ENCODE data around the gene LHFPL2. TPM values are rescaled to one million over a fixed set of nuclear protein-coding genes. Genes with fewer than 3 reads are reported as not detected.
A peak's percentile ranks its signal among the peaks of the same experiment; 100 is the strongest.

LHFPL2 gene
- total and polyA plus RNA-seq, 2 experiments from 2014 or later = 96.6 to 126 TPM

- TF ChIP-seq CTCF (IDR thresholded peaks at IDR 0.05; ENCODE audit: low read depth, low read length) = no peak
- Histone ChIP-seq H3K27ac (peak overlapping the region; percentile 82), H3K36me3 (no peaks in the 10 kb centered on the region), H3K4me1 (ENCODE audit: low read depth) (peaks cover 32% of the 10 kb centered on the region), H3K4me3 (no peak overlapping the region), H3K27me3 (no peaks in the 10 kb centered on the region), H3K9me3 (ENCODE audit: low read depth) (no peaks in the 10 kb centered on the region)
- DNase-seq (ENCODE audit: low read depth in 1 of 2, low spot score in 1 of 2) = no peak
Measured at GRCh38 chr5:78555870-78556269, 92.7 kb downstream of the LHFPL2 start.

- Histone ChIP-seq H3K4me3 (no peak overlapping the region), H3K4me1 (ENCODE audit: low read depth) (peaks cover 32% of the 10 kb centered on the region), H3K36me3 (peaks cover under 1% of the 10 kb centered on the region), H3K27ac (peak overlapping the region; percentile 82), H3K27me3 (no peaks in the 10 kb centered on the region), H3K9me3 (ENCODE audit: low read depth) (no peaks in the 10 kb centered on the region)
- no peak for TF ChIP-seq CTCF (IDR thresholded peaks at IDR 0.05; ENCODE audit: low read depth, low read length)
- DNase-seq (ENCODE audit: low read depth in 1 of 2, low spot score in 1 of 2) = no peak
Measured at GRCh38 chr5:78554670-78555069, 93.9 kb downstream of the LHFPL2 start.

GRCh38 chr5:78553580-78554353 lies 94.8 kb downstream of the LHFPL2 start:
- no peak overlapping the region for H3K4me3 ChIP-seq
- peak overlapping the region; percentile 82 for H3K27ac ChIP-seq
- H3K36me3 ChIP-seq = peaks cover 6% of the 10 kb centered on the region
- no peaks in the 10 kb centered on the region for H3K9me3 ChIP-seq (ENCODE audit: low read depth)
- DNase-seq (ENCODE audit: low read depth in 1 of 2, low spot score in 1 of 2) = no peak
- H3K4me1 ChIP-seq (ENCODE audit: low read depth) = peaks cover 35% of the 10 kb centered on the region
- TF ChIP-seq CTCF (IDR thresholded peaks at IDR 0.05; ENCODE audit: low read depth, low read length) = no peak
- no peaks in the 10 kb centered on the region for H3K27me3 ChIP-seq

- no peak for DNase-seq (ENCODE audit: low read depth in 1 of 2, low spot score in 1 of 2)
- TF ChIP-seq CTCF (IDR thresholded peaks at IDR 0.05; ENCODE audit: low read depth, low read length) = no peak
- no peak overlapping the region for H3K4me3 ChIP-seq
- peaks cover 40% of the 10 kb centered on the region for H3K4me1 ChIP-seq (ENCODE audit: low read depth)
- H3K27ac ChIP-seq = peak overlapping the region; percentile 82
- no peaks in the 10 kb centered on the region for H3K9me3 ChIP-seq (ENCODE audit: low read depth)
- H3K36me3 ChIP-seq = peaks cover 8% of the 10 kb centered on the region
- H3K27me3 ChIP-seq = no peaks in the 10 kb centered on the region
Measured at GRCh38 chr5:78552729-78553342, 95.7 kb downstream of the LHFPL2 start.

GRCh38 chr5:78550891-78551290 lies 97.7 kb downstream of the LHFPL2 start:
- TF ChIP-seq CTCF (IDR thresholded peaks at IDR 0.05; ENCODE audit: low read depth, low read length) = no peak
- Histone ChIP-seq H3K27ac (peak overlapping the region; percentile 58), H3K36me3 (peaks cover 8% of the 10 kb centered on the region), H3K9me3 (ENCODE audit: low read depth) (no peaks in the 10 kb centered on the region), H3K4me1 (ENCODE audit: low read depth) (peaks cover 49% of the 10 kb centered on the region), H3K27me3 (no peaks in the 10 kb centered on the region), H3K4me3 (no peak overlapping the region)
- no peak for DNase-seq (ENCODE audit: low read depth in 1 of 2, low spot score in 1 of 2)
